NOMO-1 treated with dmso at 0.1 percent for 144 hours (cell line): ENCODE measurements around the gene HSD17B7.

Experiments used
- DNase-seq: peaks from one replicate; lab custom pipeline; 2025; ENCODE audit not compliant: unreplicated experiment; lab: John Stamatoyannopoulos, UW

The HSD17B7 gene

GRCh38 chr1:162855461-162856150 lies 65.1 kb downstream of the HSD17B7 start:
- DNase-seq: no peak

GRCh38 chr1:162856260-162856659 lies 65.8 kb downstream of the HSD17B7 start:
- DNase-seq: no peak

GRCh38 chr1:162857850-162858249 lies 67.3 kb downstream of the HSD17B7 start:
- DNase-seq: no peak

- DNase-seq: no peak
These were observed 68.7 kb downstream of the HSD17B7 start for GRCh38 chr1:162859191-162859590.

- no peak for DNase-seq
These were observed 70.6 kb downstream of the HSD17B7 start, which contains the start of gene CCDC190 for GRCh38 chr1:162861101-162861500. Gene CCDC190, minus strand, starts transcription at chr1:162861175. Its CDS starts 1,529 bp downstream, at chr1:162859646.

- no peak for DNase-seq
These were observed 71.1 kb downstream of the HSD17B7 start for GRCh38 chr1:162861625-162862024.
